ENCODE results near the gene EMC10.
A peak's percentile ranks its signal among the peaks of the same experiment; 100 is the strongest.
"Not testable (repeated sequence)": the region's sequence is repeated elsewhere in the genome, so short reads cannot be mapped to it uniquely, and the experiment has no call there.

The EMC10 gene

DNA sequence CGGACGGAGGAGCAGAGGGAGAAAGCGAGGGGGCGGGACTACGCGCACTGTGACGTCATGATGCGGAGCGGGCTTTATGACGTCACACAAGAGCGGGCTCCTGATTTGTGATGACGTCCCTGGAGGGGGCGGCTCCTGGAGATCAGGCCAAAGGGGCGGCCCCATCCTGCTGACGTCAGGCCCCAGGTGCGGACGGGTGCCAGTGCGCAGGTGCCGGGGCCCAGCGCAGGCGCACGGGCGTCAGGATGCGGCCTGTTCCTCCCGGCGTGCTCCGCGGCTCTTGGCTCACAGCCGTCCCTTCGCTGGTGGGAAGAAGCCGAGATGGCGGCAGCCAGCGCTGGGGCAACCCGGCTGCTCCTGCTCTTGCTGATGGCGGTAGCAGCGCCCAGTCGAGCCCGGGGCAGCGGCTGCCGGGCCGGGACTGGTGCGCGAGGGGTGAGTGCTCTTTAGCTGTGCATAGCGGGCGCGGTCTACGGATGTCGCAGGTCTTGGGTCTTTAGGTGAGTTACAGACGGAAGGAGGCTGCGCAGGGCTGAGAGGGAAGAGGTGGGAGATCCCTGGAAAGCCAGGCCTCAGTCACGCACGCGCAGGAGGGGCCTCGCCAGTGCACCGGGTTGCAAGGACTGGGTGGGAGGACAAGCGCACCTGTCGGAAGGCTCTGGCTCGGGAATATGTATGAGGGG, at the start of gene EMC10, which contains the start of gene GARIN5A:
Gene EMC10, plus strand, starts transcription at position 284 of the 683 bp plus-strand sequence. Its CDS starts 38 bp downstream, at position 322.
Gene GARIN5A, minus strand, starts transcription at position 625 of the 683 bp plus-strand sequence. Its CDS starts 460 bp downstream, at position 165.
- peak; percentile 78 for DNase-seq (ENCODE audit: low spot score)

DNA sequence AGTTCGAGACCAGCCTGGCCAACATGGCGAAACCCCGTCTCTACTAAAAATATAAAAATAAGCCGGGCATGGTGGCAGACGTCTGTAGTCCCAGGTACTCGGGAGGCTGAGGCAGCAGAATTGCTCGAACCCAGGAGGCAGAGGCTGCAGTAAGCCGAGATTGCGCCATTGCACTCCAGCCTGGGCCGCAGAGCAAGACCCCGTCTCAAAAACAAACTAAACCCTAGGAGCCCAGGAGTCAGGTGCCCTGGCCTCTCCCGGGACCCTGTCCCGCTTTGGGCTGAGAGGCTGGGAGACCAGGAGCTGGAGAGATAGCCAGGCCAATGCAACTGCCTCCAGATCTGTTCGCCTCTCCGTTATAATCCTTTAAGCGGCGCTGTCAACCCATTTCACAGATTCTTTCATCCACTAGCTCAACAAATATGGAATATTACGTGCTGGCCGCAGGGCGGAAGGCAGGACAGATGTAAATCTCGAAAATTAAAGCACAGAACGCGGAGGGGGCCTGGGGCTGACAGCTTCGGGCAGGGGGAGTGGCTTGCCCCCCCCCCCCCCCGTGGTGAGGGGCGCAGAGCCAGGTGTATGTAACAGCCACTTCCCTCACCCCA, 48.9 kb upstream of the EMC10 start:
- no peak for DNase-seq (ENCODE audit: low spot score)

DNA sequence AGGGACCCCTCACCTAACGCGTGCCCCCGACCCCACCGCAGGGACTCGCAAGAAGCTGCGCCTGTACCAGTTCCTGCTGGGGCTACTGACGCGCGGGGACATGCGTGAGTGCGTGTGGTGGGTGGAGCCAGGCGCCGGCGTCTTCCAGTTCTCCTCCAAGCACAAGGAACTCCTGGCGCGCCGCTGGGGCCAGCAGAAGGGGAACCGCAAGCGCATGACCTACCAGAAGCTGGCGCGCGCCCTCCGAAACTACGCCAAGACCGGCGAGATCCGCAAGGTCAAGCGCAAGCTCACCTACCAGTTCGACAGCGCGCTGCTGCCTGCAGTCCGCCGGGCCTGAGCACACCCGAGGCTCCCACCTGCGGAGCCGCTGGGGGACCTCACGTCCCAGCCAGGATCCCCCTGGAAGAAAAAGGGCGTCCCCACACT, 48.3 kb upstream of the EMC10 start:
- peak; percentile 70 for DNase-seq (ENCODE audit: low spot score)

DNA sequence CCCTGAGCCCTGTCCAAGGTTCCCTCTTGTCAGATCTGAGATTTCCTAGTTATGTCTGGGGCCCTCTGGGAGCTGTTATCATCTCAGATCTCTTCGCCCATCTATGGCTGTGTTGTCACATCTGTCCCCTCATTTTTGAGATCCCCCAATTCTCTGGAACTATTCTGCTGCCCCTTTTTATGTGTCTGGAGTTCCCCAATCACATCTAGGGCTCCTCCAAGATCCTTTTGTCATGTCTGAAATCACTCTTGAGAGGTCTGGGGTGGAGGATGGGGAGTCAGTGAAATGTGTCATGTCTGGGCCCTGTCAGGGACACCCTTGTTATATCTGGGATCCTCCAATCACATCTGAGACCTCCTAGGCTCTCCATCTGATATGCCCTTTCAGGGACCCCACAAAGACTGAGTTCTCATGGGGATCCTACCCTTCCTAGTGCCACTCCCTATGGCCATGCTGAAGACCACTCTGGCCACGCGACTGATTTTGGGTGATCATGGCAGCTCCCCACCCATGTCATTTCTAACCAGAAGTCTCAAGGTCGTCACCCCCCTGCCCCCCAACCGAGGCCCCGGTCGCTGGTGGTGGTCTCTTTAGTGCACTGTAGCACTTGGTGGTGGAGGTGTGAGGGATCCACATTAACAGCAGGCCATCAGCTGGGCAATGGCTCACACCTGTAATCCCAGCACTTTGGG, 47.4 kb upstream of the EMC10 start:
- DNase-seq (ENCODE audit: low spot score) = no peak

DNA sequence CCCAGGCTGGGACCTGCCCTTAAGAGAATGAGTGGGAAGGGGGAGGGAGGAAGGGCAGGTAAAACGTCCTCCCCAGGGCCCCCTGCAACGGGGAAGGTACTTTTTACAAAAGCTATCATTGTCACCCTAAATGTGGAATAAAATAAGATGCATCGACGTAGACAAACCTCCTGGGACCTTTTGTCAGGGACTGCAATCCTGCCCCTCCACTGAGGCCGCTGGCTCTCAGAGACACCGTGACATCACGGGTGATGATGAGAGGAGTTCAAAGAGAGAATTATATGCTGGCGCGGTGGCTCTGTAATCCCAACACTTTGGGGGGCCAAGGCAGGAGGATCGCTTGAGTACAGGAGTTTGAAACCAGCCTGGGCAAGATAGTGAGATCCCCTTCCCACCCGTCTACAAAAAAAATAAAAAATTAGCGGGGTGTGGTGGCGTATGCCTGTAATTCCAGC, 45.4 kb upstream of the EMC10 start:
- DNase-seq (ENCODE audit: low spot score) = no peak

DNA sequence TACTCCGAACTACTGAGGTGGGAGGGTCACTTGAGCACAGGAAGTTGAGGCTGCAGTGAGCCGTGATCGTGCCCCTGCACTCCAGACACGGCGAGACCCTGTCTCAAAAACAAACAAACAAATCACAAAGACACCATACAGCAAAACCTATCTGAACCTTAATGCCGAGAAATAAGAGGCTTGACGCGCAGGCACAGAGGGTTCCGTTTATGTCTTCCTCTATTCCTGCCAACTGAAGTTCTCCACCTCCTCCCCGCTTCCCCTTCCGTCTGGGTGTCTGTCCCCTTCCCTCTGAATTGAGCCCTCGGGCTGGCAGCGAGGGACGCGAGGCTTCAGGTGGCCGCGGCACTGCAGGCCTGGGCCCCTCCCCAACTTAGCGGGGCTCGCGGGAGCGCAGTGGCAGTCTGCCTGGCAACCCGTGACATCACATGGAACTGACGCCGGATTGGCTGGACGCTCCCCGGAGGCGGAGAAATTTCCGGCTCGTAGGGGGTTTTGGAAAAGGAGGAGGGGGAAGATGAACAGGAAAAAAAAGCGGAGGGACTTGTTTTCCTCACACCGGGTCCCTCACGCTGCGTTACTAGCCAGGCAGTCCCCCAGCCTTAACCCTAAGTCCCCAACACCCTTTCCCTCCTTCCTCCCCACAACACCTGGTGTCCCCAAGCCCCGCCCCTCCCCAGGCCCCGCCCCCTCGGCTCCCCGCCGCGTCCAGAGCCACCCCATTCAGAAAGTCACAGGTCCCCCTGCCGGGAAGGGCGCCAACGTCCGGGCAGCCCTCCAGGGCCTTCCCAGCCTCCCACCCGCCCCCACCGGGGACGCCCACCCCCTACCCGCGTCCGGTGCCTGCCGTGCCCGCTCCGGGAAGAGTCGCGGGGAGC, 44.7 kb upstream of the EMC10 start:
- peak; percentile 73 for DNase-seq (ENCODE audit: low spot score)

DNA sequence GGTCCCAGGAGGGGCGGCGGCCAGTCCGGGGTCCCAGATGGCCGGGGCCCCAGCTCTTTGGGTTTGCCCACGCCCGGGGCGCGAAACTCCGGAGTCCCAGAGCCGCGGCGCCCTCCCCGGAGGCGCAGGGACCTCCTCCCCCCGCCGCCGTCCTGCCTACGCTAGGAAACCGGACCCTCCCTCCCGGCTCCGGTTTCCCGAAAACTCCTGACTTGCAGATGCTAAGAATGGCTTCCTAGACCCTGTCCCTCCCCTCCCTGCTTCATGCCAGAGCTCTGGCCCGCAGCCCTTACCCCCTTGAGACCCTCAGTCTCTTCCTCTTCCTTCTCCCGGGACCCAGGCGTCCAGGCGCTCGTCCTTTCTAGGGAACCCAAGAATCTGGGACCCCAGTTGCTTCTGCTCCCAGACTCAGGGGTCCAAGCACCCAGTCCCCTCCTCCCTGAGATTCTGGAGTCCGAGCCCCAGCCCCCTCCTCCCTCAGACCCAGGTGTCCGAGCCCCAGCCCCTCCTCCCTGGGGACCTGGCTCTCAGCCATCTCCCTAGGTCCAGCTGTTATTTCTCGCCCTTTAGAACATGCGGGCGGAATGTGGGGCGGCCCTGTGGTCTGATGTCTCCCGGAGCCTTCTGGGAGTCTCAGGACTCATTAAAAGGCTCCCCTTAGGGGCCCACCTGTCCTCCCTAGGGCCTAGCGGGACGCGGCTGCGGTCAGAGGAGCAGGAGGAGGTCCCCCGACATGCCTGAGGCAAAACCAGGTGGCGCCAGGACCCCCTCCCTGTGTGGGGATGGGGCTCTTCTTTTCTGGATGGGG, 43.9 kb upstream of the EMC10 start, which contains the start of gene MYBPC2:
Gene MYBPC2, plus strand, starts transcription at position 672 of the 808 bp plus-strand sequence. Its CDS starts 62 bp downstream, at position 734.
- no peak for DNase-seq (ENCODE audit: low spot score)

DNA sequence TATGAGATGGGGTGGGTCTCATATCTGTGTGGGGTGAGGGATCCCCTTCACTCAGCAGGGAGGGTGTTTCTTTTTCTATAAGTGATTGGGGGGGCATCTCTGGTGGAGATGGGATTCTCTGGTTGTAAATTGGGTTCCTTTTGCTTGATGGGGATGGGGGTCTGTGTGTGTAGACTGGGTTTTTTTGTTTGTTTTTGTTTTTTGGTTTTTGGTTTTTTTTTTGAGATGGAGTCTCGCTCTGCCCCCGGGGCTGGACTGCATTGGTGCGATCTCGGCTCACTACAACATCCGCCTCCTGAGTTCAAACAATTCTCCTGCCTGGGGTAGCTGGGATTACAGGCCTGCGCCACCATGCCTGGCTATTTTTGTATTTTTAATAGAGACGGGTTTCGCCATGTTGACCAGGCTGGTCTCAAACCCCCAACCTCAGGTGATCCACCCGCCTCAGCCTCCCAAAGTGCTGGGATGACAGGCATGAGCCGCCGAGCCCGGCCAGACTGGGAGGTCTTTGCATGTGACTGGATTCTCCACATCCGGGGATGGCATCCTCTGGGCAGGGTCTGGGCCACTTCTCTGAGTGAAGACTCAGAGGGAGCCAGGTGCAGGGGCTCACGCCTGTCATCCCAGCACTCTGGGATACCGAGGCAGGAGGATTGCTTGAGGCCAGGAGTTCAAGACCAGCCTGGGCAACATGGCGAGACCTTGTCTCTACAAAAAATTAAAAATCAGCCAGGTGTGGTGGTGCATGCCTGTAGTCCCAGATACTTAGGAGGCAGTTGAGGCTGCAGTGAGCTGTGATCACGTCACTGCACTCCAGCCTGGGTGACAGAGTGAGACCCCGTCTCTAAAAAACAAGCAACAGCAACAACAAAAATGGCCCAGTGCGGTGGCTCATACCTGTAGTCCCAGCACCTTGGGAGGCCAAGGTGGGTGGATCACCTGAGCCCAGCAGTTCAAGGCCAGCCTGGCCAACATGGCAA, 42.8 kb upstream of the EMC10 start:
- DNase-seq (ENCODE audit: low spot score) = no peak

DNA sequence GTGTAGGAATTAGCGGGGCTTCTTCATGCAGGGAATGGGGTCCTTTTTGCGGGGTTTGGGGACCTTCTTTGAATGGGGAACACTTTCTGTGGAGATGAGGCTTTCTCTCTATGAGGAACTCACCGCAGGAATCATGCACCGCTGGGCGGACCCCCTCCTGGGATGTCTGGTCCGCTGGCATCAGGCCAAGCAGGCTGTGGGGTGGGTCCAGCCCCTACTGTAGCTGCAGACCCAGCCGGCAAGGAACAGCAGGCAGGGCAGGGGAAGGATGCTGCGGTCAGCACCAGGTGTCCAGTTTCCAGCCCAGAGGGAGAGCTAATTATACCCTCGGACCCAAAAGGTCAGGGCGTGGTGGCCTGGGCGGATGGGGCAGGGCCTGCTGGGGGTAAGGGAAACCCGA, 41.8 kb upstream of the EMC10 start:
- DNase-seq (ENCODE audit: low spot score) = no peak

DNA sequence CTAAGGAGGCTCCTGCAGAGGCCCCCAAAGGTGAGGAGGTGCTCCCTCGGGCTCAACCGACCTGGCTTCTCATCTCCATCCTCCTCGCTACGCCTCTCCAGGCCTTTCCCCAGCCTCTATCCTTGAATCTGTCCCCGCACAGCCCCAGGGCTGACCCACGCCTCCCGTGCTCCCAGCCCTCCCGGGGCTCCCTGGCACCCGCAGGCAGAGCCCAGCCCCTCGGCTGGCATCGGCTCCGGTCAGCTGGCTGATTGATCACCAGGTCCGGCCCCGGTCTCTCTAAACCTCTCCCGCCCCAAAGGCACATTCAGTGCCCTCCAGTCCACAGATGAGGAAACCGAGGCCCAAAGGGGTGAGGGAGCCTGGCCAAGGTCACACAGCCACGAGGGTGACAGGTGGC, 41.1 kb upstream of the EMC10 start:
- no peak for DNase-seq (ENCODE audit: low spot score)

DNA sequence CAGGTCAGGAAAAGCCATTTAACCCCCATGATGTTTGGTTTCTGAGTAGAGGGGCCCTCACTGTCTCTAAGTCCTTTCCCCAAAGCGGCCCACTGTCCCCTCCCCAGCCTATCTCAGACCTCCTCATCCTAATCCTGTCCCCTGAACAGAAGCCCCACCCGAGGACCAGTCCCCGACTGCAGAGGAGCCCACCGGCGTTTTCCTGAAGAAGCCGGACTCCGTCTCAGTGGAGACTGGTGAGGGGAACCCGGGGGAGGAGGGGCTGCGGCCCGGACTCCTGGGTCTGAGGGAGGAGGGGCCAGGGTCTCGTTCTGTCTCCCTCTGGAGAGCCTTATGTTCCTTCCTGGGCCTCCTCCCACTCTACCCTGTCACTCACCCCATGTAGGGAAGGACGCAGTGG, 40.7 kb upstream of the EMC10 start:
- DNase-seq (ENCODE audit: low spot score) = no peak

DNA sequence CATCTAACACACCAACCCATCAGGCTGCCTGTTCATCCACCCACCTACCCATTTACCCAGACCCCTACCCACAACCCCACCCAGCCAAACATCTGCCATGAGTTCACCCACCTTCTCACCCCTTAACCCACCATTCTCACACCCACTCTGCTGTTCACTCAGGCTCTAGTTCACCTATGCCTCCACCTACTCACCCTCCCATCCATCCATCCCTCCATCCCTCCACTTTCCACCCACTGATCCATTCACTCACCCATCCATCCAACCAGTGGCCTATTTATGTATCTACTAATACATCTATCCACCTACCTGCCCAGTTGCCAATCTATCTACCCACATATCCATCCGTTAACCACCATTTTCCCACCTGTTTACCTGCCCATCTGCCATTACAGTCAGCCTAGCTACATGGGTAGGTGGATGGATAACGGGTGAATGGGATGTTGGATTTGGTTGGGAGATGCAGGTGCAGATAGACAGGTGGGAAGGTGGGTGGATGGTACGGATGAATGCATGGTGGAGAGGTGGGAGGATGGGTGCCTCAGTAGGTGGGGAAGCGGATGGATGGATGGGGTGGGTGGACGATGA, 38.4 kb upstream of the EMC10 start:
- no peak for DNase-seq (ENCODE audit: low spot score)

DNA sequence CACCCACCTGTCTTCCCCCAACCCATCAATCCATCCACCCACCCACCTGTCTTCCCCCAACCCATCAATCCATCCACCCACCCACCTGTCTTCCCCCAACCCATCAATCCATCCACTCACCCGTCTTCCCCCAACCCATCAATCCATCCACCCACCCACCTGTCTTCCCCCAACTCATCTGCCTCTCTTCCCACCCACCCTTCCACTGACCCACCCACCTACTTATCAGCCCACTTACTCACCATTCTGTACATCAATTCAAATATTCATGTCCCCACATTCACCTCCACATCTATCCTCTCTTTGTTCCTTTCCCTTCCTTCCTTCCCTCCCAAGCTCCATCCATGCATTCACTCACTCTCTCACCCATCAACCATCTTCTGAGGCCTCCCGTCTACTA, 37.2 kb upstream of the EMC10 start:
- DNase-seq (ENCODE audit: low spot score) = not testable (repeated sequence)

DNA sequence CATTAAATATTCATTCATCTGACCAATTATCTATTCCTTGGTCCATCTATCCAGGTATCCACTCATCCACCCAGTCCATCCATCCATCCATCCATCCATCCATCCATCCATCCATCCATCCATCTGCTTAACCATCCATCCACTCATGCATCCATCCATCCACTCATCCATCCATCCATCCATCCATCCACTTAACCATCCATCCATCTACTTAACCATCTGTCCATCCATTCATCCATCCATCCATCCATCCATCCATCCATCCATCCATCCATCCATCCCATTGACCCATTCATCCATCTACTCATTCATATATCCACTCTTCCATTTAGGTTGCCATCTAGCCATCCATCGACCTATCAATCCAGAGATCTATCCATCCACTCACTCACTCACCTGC, 32.2 kb upstream of the EMC10 start:
- DNase-seq (ENCODE audit: low spot score) = no peak

DNA sequence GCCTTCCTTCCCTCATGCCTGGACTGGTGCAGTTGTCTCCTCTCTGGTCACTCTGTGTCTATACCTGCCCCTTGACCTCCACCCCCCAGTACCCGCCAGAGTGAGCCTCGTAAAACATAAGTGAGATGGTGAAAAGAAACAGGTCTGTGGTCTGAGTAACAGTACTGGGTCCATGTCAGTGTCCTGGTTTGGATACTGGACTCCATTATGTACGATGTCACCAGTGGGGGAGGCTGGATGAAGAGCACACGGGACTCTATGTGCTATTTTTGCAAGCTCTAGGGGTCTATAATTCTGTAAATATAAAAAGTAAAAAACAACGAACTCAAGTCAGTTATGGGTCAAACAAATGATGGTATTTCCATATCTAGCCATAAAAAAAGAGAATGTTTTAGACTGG, 29.3 kb upstream of the EMC10 start:
- no peak for DNase-seq (ENCODE audit: low spot score)

DNA sequence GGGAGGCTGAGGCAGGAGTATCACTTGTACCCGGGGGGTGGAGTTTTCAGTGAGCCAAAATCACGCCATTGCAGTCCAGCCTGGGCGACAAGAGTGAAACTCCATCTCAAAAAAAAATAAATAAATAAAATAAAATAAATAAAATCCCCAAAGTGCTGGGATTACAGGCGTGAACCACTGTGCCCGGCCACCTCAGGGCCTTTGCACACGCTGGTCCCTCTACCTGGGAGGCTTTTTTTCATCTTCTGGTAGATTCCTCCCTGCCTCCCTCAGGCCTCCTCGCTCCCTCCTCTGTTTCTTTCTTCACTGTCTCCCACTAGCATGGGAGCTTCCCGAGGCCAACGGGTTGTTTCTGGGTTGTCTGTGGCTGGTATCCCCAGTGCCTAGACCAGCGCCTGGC, 28.6 kb upstream of the EMC10 start:
- DNase-seq (ENCODE audit: low spot score) = no peak

DNA sequence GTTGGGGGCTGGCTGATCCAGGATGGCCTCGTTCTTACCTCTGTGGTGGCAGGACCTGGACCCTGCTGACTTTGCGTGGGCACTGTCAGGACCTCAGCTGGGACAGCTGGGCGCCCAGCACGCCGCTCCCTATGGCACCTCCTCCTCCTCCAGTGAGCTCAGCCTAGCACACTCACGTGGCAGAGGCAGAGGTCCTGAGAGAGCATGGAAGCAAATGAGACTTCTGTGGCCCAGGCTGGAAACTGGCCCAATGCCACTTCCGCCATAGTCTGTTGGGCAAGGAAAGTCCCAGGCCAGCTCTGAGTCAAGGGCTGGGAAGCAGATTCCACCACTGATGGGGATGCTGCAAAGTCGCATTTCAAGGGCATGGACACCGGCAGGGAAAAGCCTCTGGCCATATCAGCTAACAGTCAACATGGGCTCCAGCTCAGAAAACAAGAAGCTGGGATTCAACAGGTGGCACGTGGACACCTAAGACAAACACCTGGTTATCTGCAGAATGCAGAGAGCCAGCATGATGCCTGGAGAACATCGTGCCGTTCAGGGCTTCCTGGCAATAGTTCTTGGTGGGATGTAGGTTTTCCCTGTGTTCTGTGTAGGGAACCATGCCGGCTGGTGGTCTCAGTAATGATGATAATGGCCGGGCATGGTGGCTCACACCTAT, 26.9 kb upstream of the EMC10 start:
- no peak for DNase-seq (ENCODE audit: low spot score)

DNA sequence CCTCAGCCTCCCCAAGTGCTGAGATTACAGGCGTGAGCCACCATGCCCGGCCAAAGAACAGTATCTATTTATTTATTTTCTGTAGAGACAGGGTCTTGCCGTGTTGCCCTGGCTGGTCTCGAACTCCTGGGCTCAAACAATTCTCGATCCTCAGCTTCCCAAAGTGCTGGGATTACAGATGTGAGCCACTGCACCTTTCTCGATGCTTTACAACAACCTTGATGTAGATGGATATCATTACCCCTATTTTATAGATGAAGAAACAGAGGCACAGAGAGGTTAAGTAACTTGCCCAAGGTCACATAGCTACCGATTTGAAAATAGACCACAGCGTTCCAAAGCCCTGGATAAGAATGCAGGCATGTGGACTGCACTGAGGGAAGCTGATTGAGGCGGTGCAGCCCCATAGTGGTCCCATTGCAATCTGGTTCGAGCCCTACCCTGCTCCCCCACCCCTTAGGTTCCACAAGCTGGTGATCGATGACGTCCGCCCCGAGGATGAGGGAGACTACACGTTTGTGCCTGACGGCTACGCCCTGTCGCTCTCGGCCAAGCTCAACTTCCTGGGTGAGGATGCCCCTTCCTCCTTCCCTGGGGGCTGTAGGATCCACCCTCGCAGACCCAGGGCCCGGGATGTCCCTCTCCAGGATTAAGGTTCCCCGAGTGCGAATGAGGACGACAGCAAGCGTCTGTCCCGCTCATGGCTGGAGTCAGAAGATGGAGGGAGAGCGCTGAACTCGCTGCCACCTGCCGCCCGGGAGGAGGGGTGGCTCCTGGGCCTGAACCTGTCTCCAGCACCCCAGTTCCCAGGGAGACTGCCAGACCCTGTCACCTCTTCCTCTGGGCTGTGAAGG, 25.7 kb upstream of the EMC10 start:
- DNase-seq (ENCODE audit: low spot score) = no peak

All from pons (tissue), 1 donor.